ENCODE results near the gene KHDC4.
"Not testable (repeated sequence)": the region's sequence is repeated elsewhere in the genome, so short reads cannot be mapped to it uniquely, and the experiment has no call there.

Gene KHDC4

GRCh38 chr1:155911156-155912055, 22.8 kb downstream of the KHDC4 start, which contains the start of gene RIT1:
Gene RIT1 (minus strand): TSS chr1:155911349. CDS start chr1:155910761, 588 bp downstream.
- DNase-seq (ENCODE audit: insufficient read length, low spot score) (peak; percentile 70), FAIRE-seq (peak; percentile 95)

GRCh38 chr1:155910621-155911121, 23.5 kb downstream of the KHDC4 start:
- FAIRE-seq (peak; percentile 45), DNase-seq (ENCODE audit: insufficient read length, low spot score) (no peak)

GRCh38 chr1:155909894-155910293, 24.3 kb downstream of the KHDC4 start:
- FAIRE-seq (no peak), DNase-seq (ENCODE audit: insufficient read length, low spot score) (no peak)

- no peak for DNase-seq (ENCODE audit: insufficient read length, low spot score)
- no peak for FAIRE-seq
Observed at GRCh38 chr1:155904261-155904660, 30.0 kb downstream of the KHDC4 start.

- FAIRE-seq (no peak), DNase-seq (ENCODE audit: insufficient read length, low spot score) (no peak)
Observed at GRCh38 chr1:155900161-155900560, 34.1 kb downstream of the KHDC4 start.

GRCh38 chr1:155899683-155900082, 34.5 kb downstream of the KHDC4 start:
- FAIRE-seq, result no peak
- DNase-seq (ENCODE audit: insufficient read length, low spot score), result no peak

- DNase-seq (ENCODE audit: insufficient read length, low spot score), result no peak
- no peak for FAIRE-seq
Observed at GRCh38 chr1:155898888-155899287, 35.3 kb downstream of the KHDC4 start.

- no peak for DNase-seq (ENCODE audit: insufficient read length, low spot score)
- no peak for FAIRE-seq
Observed at GRCh38 chr1:155897746-155898145, 36.5 kb downstream of the KHDC4 start.

- DNase-seq (ENCODE audit: insufficient read length, low spot score); FAIRE-seq: not testable (repeated sequence)
Observed at GRCh38 chr1:155896476-155896875, 37.7 kb downstream of the KHDC4 start.

GRCh38 chr1:155895617-155896016, 38.6 kb downstream of the KHDC4 start:
- not testable (repeated sequence) for DNase-seq (ENCODE audit: insufficient read length, low spot score); FAIRE-seq

- no peak for DNase-seq (ENCODE audit: insufficient read length, low spot score)
- FAIRE-seq, result no peak
Observed at GRCh38 chr1:155893389-155894142, 40.6 kb downstream of the KHDC4 start.

GRCh38 chr1:155892796-155893195, 41.4 kb downstream of the KHDC4 start:
- no peak for DNase-seq (ENCODE audit: insufficient read length, low spot score)
- FAIRE-seq, result no peak

- FAIRE-seq (no peak), DNase-seq (ENCODE audit: insufficient read length, low spot score) (no peak)
Observed at GRCh38 chr1:155890251-155890650, 44.0 kb downstream of the KHDC4 start.

- FAIRE-seq (no peak), DNase-seq (ENCODE audit: insufficient read length, low spot score) (no peak)
Observed at GRCh38 chr1:155889566-155889965, 44.6 kb downstream of the KHDC4 start.

GRCh38 chr1:155888481-155888880, 45.7 kb downstream of the KHDC4 start:
- FAIRE-seq, result no peak

GRCh38 chr1:155884982-155885381, 49.2 kb downstream of the KHDC4 start:
- FAIRE-seq, result no peak

More at GRCh38 chr1:155888481-155888880, 45.7 kb downstream of the KHDC4 start:
- no peak for DNase-seq (ENCODE audit: insufficient read length, low spot score)

GRCh38 chr1:155884031-155884960, 49.9 kb downstream of the KHDC4 start:
- DNase-seq (ENCODE audit: insufficient read length, low spot score) (no peak), FAIRE-seq (no peak)

More at GRCh38 chr1:155884982-155885381, 49.2 kb downstream of the KHDC4 start:
- no peak for DNase-seq (ENCODE audit: insufficient read length, low spot score)

GRCh38 chr1:155882766-155883165, 51.4 kb downstream of the KHDC4 start:
- DNase-seq (ENCODE audit: insufficient read length, low spot score) (no peak), FAIRE-seq (no peak)

- FAIRE-seq, result peak; percentile 76
Observed at GRCh38 chr1:155882235-155882634, 52.0 kb downstream of the KHDC4 start.

GRCh38 chr1:155880950-155881349, 53.3 kb downstream of the KHDC4 start:
- DNase-seq (ENCODE audit: insufficient read length, low spot score) (no peak), FAIRE-seq (no peak)

More at GRCh38 chr1:155882235-155882634, 52.0 kb downstream of the KHDC4 start:
- peak; percentile 18 for DNase-seq (ENCODE audit: insufficient read length, low spot score)

All from GM19239 (cell line).